GM12874 (cell line): ENCODE data around the gene CCNT1.

ENCODE experiments used
- TF ChIP-seq, protein P1 (sequence below): IDR thresholded peaks from 2 replicates; pipeline ENCODE4 v1.5.1; 2011; ENCODE audit warnings: low read depth, mild to moderate bottlenecking, control low read depth, low read length, moderate library complexity; ENCODE audit not compliant: insufficient read depth

CCNT1 gene

DNA sequence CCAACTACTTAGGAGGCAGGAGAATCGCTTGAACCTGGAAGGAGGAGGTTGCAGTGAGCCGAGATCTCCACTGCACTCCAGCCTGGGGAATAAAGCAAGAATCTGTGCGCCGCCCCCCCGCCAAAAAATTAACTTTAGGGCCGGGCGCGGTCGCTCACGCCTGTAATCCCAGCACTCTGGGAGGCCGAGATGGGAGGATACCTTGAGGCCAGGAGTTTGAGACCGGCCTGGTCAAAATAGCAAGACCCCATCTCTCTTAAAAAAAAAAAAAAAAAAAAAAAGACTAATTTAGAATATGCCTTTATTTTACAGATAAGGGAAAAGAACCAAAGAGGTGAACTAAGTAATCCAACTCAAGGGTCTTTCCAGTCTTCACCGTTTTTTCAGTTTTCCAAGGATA lies 35.6 kb downstream of the CCNT1 start:
- TF ChIP-seq, protein P1, sequence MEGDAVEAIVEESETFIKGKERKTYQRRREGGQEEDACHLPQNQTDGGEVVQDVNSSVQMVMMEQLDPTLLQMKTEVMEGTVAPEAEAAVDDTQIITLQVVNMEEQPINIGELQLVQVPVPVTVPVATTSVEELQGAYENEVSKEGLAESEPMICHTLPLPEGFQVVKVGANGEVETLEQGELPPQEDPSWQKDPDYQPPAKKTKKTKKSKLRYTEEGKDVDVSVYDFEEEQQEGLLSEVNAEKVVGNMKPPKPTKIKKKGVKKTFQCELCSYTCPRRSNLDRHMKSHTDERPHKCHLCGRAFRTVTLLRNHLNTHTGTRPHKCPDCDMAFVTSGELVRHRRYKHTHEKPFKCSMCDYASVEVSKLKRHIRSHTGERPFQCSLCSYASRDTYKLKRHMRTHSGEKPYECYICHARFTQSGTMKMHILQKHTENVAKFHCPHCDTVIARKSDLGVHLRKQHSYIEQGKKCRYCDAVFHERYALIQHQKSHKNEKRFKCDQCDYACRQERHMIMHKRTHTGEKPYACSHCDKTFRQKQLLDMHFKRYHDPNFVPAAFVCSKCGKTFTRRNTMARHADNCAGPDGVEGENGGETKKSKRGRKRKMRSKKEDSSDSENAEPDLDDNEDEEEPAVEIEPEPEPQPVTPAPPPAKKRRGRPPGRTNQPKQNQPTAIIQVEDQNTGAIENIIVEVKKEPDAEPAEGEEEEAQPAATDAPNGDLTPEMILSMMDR, result no peak

DNA sequence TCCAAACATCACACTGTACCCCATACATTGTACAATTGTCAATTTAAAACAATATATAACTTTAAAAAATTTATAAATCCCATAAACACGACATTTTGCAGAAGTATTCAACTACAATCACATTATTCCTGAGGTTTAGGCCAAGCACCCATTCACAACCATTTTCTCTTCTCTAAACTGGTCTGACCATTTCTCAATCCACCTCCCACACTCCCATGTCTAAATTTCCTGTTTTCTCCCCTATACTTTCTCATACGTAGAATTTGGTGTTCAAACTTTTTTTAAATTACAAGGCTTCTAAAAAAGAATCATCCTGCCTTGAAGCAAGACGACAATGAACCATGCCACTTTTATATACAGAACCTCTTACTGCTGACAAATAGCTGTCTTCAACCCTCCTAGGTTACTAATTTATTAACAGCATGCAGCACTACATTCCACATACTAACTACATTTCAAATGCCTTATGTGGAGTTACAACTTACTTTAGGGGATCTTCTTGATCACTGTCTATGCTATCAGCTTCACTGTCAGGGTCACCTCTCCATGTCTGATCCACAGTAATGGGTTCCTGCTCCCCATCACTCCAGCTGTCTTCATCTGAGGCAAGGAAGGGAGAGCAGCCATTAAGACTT lies 37.8 kb downstream of the CCNT1 start:
- TF ChIP-seq, protein P1, result no peak

DNA sequence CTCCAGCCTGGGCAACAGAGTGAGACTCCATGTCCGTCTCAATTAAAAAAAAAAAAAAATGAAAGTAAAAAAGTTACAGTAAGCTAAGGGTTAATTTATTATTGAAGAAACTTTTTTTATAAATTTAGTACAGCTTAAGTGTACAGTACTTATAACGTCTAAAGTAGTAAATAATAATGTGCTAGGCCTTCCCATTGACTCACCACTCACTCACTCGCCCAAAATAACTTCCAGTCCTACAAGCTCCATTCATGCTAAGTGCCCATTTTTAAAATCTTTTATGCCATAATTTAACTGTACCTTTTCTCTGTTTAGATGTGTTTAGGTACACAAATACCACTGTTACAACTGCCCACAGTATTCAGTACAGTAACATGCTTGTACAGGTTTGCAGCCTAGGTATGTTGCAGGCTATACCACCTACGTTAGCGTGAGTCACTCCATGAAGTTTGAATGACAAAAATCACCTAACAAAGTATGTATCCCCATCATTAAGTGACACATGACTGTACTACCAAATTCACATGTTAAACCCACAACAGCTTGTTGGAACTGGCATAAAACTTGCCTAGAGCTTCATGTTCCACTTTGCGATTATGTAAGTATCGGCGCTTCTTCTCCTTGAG lies 45.2 kb downstream of the CCNT1 start:
- TF ChIP-seq, protein P1, result no peak

DNA sequence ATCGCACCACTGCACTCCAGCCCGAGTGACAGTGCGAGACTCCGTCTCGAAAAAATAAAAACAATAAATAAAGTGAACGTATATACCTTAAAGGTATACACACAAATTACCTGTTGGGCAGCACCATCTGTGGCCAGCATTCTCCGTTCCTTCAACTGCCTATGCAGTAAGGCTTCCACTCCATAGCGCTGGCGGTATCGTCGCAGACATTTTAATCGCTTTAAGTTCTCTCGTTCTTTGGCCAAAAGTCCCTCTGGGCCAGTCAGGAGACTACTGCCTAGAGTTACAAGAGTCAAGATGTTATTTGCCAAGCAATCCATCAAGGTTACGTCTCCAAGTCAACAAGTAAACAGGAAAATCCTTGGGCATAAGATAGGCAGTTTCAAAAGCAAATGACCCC lies 47.5 kb downstream of the CCNT1 start:
- TF ChIP-seq, protein P1, result no peak

DNA sequence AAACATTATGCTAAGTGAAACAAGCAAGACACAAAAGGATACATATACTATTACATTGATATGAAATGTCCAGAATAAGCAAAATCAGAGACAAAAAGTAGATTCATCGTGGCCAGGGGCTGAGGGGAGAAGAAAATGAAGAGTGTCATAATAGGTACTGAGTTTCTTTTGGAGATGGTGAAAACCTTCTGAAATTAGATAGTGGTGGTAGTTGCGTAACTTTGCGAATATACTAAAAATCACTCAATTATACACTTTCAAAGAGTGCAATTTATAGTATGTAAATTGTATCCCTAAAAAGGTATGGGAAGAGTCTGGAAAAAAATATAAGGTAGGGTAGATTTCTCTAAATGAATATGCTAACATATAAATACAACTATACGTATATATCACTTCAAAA lies 56.6 kb downstream of the CCNT1 start:
- TF ChIP-seq, protein P1, result no peak

DNA sequence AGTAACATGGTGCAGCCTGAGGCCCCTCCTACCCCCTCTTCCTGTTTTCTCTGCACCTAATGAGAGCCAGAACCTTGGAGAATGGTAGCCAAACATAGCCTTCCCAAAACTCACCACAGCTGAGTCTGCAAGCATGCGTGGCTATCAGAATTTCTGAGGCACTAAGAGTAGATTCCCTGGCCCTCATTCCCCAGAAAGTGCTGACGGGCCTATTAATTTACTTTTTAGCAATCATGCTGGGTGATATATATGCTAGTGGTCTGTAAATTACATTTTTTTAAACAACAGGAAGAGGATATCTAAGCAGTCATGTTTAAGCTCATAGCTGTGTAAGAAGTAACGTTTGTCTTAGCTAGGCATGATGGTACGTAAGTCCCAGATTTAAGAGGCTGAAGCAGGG lies 64.8 kb downstream of the CCNT1 start:
- TF ChIP-seq, protein P1, result no peak

DNA sequence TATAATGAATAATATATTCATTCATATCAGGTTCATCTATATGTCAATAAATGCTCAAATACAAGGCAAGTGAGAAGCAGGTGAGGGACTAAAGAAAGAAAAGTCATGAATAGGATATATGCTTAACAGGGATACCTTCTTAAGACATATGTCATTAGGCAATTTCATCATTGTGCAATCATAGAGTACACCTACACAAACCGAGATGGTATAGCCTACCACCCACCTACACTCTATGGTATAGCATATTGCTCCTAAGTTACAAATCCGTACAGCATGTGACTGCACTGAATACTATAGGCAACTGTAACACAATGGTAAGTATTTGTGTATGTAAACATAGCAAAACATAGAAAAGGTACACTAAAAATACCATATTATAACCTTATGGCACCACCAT lies 73.5 kb downstream of the CCNT1 start:
- TF ChIP-seq, protein P1, result no peak

DNA sequence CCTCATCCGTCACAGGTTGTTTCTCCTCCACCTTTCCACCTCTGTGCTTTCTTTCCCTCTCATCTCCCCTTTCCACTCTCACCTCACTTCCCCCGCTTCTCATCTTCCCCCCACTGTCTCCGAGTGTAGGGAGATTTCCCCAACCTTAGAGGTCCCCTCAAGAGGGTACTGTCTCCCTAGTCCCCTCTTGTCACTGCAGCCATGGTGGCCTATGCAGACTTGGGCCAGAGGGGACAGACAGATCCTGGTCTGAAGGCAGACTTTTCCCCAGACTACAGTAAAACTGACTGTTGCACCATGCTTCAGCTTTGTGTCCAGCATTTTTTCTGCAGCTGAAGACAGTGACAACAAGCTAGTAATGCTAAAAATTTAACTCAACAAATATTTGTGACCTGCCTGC lies 75.7 kb downstream of the CCNT1 start:
- TF ChIP-seq, protein P1, result no peak
